Heart left ventricle (tissue), 16 donors: ENCODE data around the gene LRRFIP1. TPM values are rescaled to one million over a fixed set of nuclear protein-coding genes. Genes with fewer than 3 reads are reported as not detected.

Source experiments
- ATAC-seq, 4 donors: fragments of 200-7000 bp; cut with Tn5 transposase; one replicate each; pipeline ENCODE4 v1.9.1; 2020 to 2022; ENCODE audit warnings: moderate library complexity in 4 of 4, mild to moderate bottlenecking in 3 of 4, moderate number of reproducible peaks in 1 of 4
- DNase-seq, 5 donors: peaks; one replicate each; pipeline ENCODE4 v3.0.0-alpha.2; 2020
- H3K27ac ChIP-seq, 12 donors: fragments of 200-600 bp; sonication (generic) in 4 of 12; one replicate each; pipeline versions ENCODE4 v1.5.0 to v1.8.0; 2016 to 2022; ENCODE audit warnings: mild to moderate bottlenecking in 2 of 12
- H3K27me3 ChIP-seq, 9 donors: fragments of 200-600 bp; sonication (generic) in 2 of 9; one replicate each; pipeline versions ENCODE4 v1.5.1 to v1.8.0; 2016 to 2022; ENCODE audit warnings: mild to moderate bottlenecking in 3 of 9
- H3K36me3 ChIP-seq, 9 donors: fragments of 200-600 bp; sonication (generic) in 2 of 9; one replicate each; pipeline versions ENCODE4 v1.5.0 to v1.8.0; 2018 to 2022; ENCODE audit warnings: mild to moderate bottlenecking in 2 of 9
- H3K4me1 ChIP-seq, 12 donors: fragments of 200-600 bp; sonication (generic) in 4 of 12; one replicate each; pipeline versions ENCODE4 v1.5.0 to v1.8.0; 2016 to 2022; ENCODE audit warnings: mild to moderate bottlenecking in 3 of 12
- H3K4me3 ChIP-seq, 12 donors: fragments of 200-600 bp; sonication (generic) in 4 of 12; one replicate each; pipeline versions ENCODE4 v1.5.0 to v1.8.0; 2017 to 2022; ENCODE audit warnings: mild to moderate bottlenecking in 9 of 12, moderate library complexity in 4 of 12
- H3K9me3 ChIP-seq, 12 donors: fragments of 200-600 bp; sonication (generic) in 4 of 12; one replicate each; pipeline versions ENCODE4 v1.5.0 to v1.8.0; 2016 to 2022; ENCODE audit warnings: mild to moderate bottlenecking in 1 of 12
- CTCF ChIP-seq, 12 donors: fragments of 200-600 bp; sonication (generic) in 4 of 12; IDR thresholded peaks; one replicate each; pipeline versions ENCODE4 v1.5.0 to v1.8.0; 2018 to 2022; ENCODE audit warnings: antibody characterized with exemption in 12 of 12, mild to moderate bottlenecking in 5 of 12
- POLR2A ChIP-seq, 2 donors: fragments of 450-650 bp; IDR thresholded peaks; one replicate each; pipeline ENCODE4 v1.6.1; 2017; ENCODE audit warnings: antibody characterized with exemption in 2 of 2, mild to moderate bottlenecking in 2 of 2, moderate library complexity in 2 of 2
- WGBS, 4 donors: extraction: QIAGEN DNeasy Blood & Tissue Kit in 2 of 4; methylation state at CpG; one replicate each; pipeline versions ENCODE4 v1.1.5 to v1.1.7; 2013 to 2018; 5-methylcytosine and 5-hydroxymethylcytosine counted together
- intact Hi-C, 10 donors: fragments of 100-400 bp; cut with DNase I; formaldehyde crosslinking; loops; one replicate each; pipeline versions ENCODE4 v1.11.1 to v1.14.2; 2022
- polyA plus RNA-seq, 2 donors: library from polyadenylated mRNA; stranded (reverse); fragments of 200-250 nt; gene quantifications; one replicate each; pipeline ENCODE4 v1.2.3, GENCODE V29; 2013
- total RNA-seq, 9 donors: library from RNA; depleted of rRNA in 2 of 9; stranded (reverse); fragments of >200 nt in 2 of 9; fragmentation: NEBNext Ultra II Directional in 3 of 9; extraction: Animal tissue kit (Norgen Biotek cat#: 25700) in 3 of 9; gene quantifications; one replicate each; pipeline versions ENCODE4 v1.1.0 to v1.2.4, GENCODE V29; 2016 to 2023
- donor health status: ischemic (EF 13 %, LVEDD 7.1; RV severe dilation, severe dysfunction).
- donor health status: healthy with polysubstance abuse.
- donor health status: DM: no; HTN: yes; CAD: no.
- donor health status: DM: no; HTN: no; CAD: no.
- donor health status: ischemic (EF 25% LVEDD 6.9; RV normal size, moderate dysfunction).
- donor health status: ischemic (EF 25% LVEDD 5.7; RV mildly dilated, moderate dysfunction).
- donor health status: healthy.
- donor health status: DM: yes; HTN: yes; CAD: no.
- donor health status: ischemic (EF 35%, LVEDD 5.7; RV mildly dilated, moderate dysfunction).
- donor health status: nonischemic (EF 11% LVEDD 7.7; RV severe dilation, severe dysfunction).
- donor health status: DM: yes; HTN: yes; CAD: no.
- donor health status: PGD.
- donor health status: ischemic (EF 29% LVEDD 5.4; RV normal size, mild dysfunction).
- donor health status: nonischemic (EF 23%, LVEDD 6.1; RV moderate dilation, normal function).

LRRFIP1 gene
- total and polyA plus RNA-seq, 11 donors: 78.7 to 151 (median 111) TPM

DNA sequence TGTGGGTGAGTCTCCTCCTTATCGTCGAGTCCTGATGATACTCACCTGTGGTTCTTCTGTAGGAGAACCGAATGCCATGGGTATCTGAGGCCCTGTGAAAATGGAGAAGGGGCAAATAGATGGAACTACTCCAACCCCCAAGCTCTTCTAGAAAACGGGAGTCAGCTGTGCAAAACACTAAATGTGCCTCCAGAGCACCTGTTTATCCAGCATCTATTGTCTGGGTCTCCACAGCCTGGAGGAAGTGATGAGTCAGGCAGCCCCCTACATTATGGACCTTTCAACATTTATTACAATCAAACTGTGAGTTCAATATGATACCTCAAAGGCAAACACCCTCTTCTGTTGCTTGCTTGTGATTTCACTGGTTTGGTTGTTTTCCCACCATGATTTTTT is 9.8 kb upstream of the LRRFIP1 start:
- 56 to 71% (median 63%) methylated on average over 4 of the region's 4 CpGs for WGBS, 4 donors
- Histone ChIP-seq H3K4me1 (peaks cover 5 to 56% (median 40%) of the 10 kb centered on the region in 12 donors), H3K9me3 (no peaks in the 10 kb centered on the region), H3K27me3 (no peaks in the 10 kb centered on the region), H3K4me3 (no peak overlapping the region), H3K27ac (peak overlapping the region; percentile 39 to 92 (median 85)), H3K36me3 (no peaks in the 10 kb centered on the region)
- DNase-seq (no peak), ATAC-seq (no peak)
- intact Hi-C loops: loop anchor here in 1 of 10 donors (2.0 kb wide), 1 partner anchor 17 kb away; no protein-coding TSS in a partner anchor
- TF ChIP-seq CTCF (IDR thresholded peaks at IDR 0.05) (no peak), POLR2A (IDR thresholded peaks at IDR 0.05) (no peak)

- TF ChIP-seq POLR2A (IDR thresholded peaks at IDR 0.05) (no peak), CTCF (IDR thresholded peaks at IDR 0.05) (no peak)
- intact Hi-C loops: no loop called here
- no peaks in the 10 kb centered on the region for H3K27me3 ChIP-seq
- H3K27ac ChIP-seq: no peak overlapping the region
- no peaks in the 10 kb centered on the region for H3K9me3 ChIP-seq
- DNase-seq: no peak
- peaks cover 5 to 50% (median 39%) of the 10 kb centered on the region in 12 donors for H3K4me1 ChIP-seq
- H3K4me3 ChIP-seq: no peak overlapping the region
- H3K36me3 ChIP-seq: no peaks in the 10 kb centered on the region
- WGBS, 4 donors: 87 to 90% (median 87%) methylated on average over 2 of the region's 2 CpGs
- no peak for ATAC-seq
These were observed 8.9 kb upstream of the LRRFIP1 start for GRCh38 chr2:237618449-237618848.

DNA sequence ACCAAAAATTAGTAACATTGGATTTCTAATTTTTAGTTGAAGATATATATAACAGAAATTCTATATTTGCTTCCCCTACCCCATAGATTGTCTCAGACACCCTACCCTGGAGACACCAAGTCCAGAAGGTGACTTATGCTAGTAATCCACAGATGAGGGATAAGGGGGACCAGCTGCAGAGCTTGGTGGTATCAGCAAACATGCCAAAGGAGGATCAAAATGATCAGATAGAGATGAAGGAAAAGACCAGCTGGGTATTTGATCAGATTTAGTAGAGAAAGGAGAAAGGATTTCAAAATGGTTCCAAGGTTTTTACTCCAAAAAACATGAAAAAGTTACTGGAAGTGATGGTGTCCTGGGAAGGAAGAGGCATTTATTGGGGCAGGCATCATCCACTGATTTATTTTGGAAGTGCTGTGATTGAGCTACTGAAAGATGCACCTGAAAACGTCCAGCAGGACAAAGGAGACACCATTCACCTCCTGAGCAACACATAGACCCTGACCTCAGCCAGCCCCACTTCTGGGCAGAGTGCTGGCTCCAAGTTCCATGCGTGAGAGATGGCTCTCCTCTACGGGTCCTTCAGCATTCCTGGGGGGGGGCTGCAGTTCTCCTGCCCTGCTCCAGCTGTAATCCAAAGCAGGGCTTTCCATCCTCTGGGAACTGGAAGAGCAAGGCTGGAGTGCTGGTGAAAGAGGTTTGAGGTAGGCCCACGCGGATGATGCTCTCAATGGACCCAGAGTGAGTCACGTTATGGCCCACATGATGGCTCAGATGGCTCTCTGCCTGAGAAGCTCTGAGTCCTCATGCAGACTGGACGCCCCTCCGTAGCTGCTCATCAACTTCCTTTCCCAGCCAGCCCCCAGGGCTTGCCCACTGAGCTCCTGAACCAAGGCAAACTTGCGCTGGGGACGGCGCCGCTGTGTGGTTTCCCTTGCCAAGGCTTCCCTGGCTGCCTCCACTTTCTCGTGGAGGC is 3.7 kb upstream of the LRRFIP1 start:
- TF ChIP-seq CTCF (IDR thresholded peaks at IDR 0.05) (no peak), POLR2A (IDR thresholded peaks at IDR 0.05) (no peak)
- DNase-seq (no peak), ATAC-seq (no peak)
- intact Hi-C loops: no loop called here
- no peak overlapping the region for H3K27ac ChIP-seq
- H3K4me1 ChIP-seq: peaks cover 0 to 37% (median 17%) of the 10 kb centered on the region in 12 donors
- H3K36me3 ChIP-seq: no peaks in the 10 kb centered on the region
- H3K9me3 ChIP-seq: no peaks in the 10 kb centered on the region
- H3K4me3 ChIP-seq: no peak overlapping the region
- H3K27me3 ChIP-seq: peaks cover 0 to 2% (median 0%) of the 10 kb centered on the region in 9 donors
- WGBS, 4 donors: 76 to 80% (median 79%) methylated on average over 10 to 13 of the region's 13 CpGs

- H3K27ac ChIP-seq: peak overlapping the region in 7 of 12 donors; percentile 32 to 92 (median 68)
- peaks cover 0 to 6% (median 0%) of the 10 kb centered on the region in 9 donors for H3K27me3 ChIP-seq
- ATAC-seq: no peak
- H3K4me1 ChIP-seq: peaks cover 0 to 42% (median 25%) of the 10 kb centered on the region in 12 donors
- WGBS, 4 donors: 90 to 97% (median 91%) methylated on average over 6 of the region's 6 CpGs
- intact Hi-C loops: no loop called here
- TF ChIP-seq CTCF (IDR thresholded peaks at IDR 0.05): no peak
- no peak for TF ChIP-seq POLR2A (IDR thresholded peaks at IDR 0.05)
- no peak for DNase-seq
- no peaks in the 10 kb centered on the region for H3K9me3 ChIP-seq
- no peak overlapping the region for H3K4me3 ChIP-seq
- H3K36me3 ChIP-seq: peaks cover 0 to 1% (median 0%) of the 10 kb centered on the region in 9 donors
These were observed 2.8 kb upstream of the LRRFIP1 start for GRCh38 chr2:237624565-237624964.
